ENCODE results near the gene DLG2.
A peak's percentile ranks its signal among the peaks of the same experiment; 100 is the strongest.

Gene DLG2

GRCh38 chr11:83862033-83862432 lies 1765.1 kb downstream of the DLG2 start:
- DNase-seq = no peak

- no peak for DNase-seq
Measured at GRCh38 chr11:83858694-83859093, 1768.5 kb downstream of the DLG2 start.

GRCh38 chr11:83855237-83855636 lies 1771.9 kb downstream of the DLG2 start:
- DNase-seq = no peak

GRCh38 chr11:83852775-83853442 lies 1774.2 kb downstream of the DLG2 start:
- no peak for DNase-seq

- no peak for DNase-seq
Measured at GRCh38 chr11:83852012-83852411, 1775.1 kb downstream of the DLG2 start.

GRCh38 chr11:83847467-83848034 lies 1779.6 kb downstream of the DLG2 start:
- DNase-seq = no peak

- DNase-seq = no peak
Measured at GRCh38 chr11:83845797-83846196, 1781.3 kb downstream of the DLG2 start.

- no peak for DNase-seq
Measured at GRCh38 chr11:83840326-83840725, 1786.8 kb downstream of the DLG2 start.

GRCh38 chr11:83836883-83837654 lies 1790.1 kb downstream of the DLG2 start:
- peak; percentile 16 for DNase-seq

- DNase-seq = no peak
Measured at GRCh38 chr11:83836065-83836464, 1791.1 kb downstream of the DLG2 start.

GRCh38 chr11:83835423-83835822 lies 1791.7 kb downstream of the DLG2 start:
- no peak for DNase-seq

GRCh38 chr11:83831929-83832328 lies 1795.2 kb downstream of the DLG2 start:
- no peak for DNase-seq

- DNase-seq = peak; percentile 51
Measured at GRCh38 chr11:83827940-83828554, 1799.1 kb downstream of the DLG2 start.

GRCh38 chr11:83827520-83827919 lies 1799.6 kb downstream of the DLG2 start:
- DNase-seq = no peak

- no peak for DNase-seq
Measured at GRCh38 chr11:83826078-83826477, 1801.1 kb downstream of the DLG2 start.

- DNase-seq = no peak
Measured at GRCh38 chr11:83823461-83824025, 1803.6 kb downstream of the DLG2 start.

- peak; percentile 54 for DNase-seq
Measured at GRCh38 chr11:83819931-83820549, 1807.1 kb downstream of the DLG2 start.

- no peak for DNase-seq
Measured at GRCh38 chr11:83818349-83818748, 1808.8 kb downstream of the DLG2 start.

GRCh38 chr11:83816572-83817187 lies 1810.5 kb downstream of the DLG2 start:
- peak; percentile 40 for DNase-seq

- DNase-seq = no peak
Measured at GRCh38 chr11:83815736-83816135, 1811.4 kb downstream of the DLG2 start.

GRCh38 chr11:83813296-83813695 lies 1813.8 kb downstream of the DLG2 start:
- DNase-seq = no peak

- DNase-seq = no peak
Measured at GRCh38 chr11:83809274-83809673, 1817.9 kb downstream of the DLG2 start.

Data from NCI-H1694 (cell line).